Neural cell (in vitro differentiated cells): ENCODE measurements around the gene PHLDA2. TPM values are rescaled to one million over a fixed set of nuclear protein-coding genes. Genes with fewer than 3 reads are reported as not detected.

Experiments
- H2AFZ ChIP-seq: fragments of 200-600, 300-800 bp; sonication (generic), shearing (Covaris generic); 2 replicates; pipeline ENCODE4 v1.6.0; 2014; ENCODE audit warnings: low read depth, mild to moderate bottlenecking, antibody characterized with exemption, low read length, moderate library complexity
- H3F3A ChIP-seq: fragments of 200-600 bp; shearing (Covaris generic); 2 replicates; pipeline ENCODE4 v1.6.1; 2016; ENCODE audit warnings: mild to moderate bottlenecking, moderate library complexity, mixed read lengths, antibody characterized with exemption, low read length; ENCODE audit not compliant: insufficient read depth, poor library complexity, severe bottlenecking
- H3K27ac ChIP-seq: fragments of 200-600, 300-800 bp; sonication (generic), shearing (Covaris generic); 2 replicates; pipeline ENCODE4 v1.5.1; 2014; ENCODE audit warnings: mild to moderate bottlenecking, low read length, moderate library complexity
- H3K27me3 ChIP-seq: fragments of 300-800, 200-600 bp; sonication (generic), shearing (Covaris generic); 2 replicates; pipeline ENCODE4 v1.6.0; 2014; ENCODE audit warnings: mild to moderate bottlenecking, low read depth, low read length, moderate library complexity; ENCODE audit not compliant: insufficient read depth
- H3K36me3 ChIP-seq: fragments of 300-800, 200-600 bp; sonication (generic), shearing (Covaris generic); 2 replicates; pipeline ENCODE4 v1.5.1; 2014; ENCODE audit warnings: mild to moderate bottlenecking, antibody characterized with exemption, low read length, moderate library complexity; ENCODE audit not compliant: insufficient read depth
- H3K4me2 ChIP-seq: fragments of 300-800, 200-600 bp; sonication (generic), shearing (Covaris generic); 2 replicates; pipeline ENCODE4 v1.6.0; 2014; ENCODE audit warnings: mild to moderate bottlenecking, low read length
- H3K4me3 ChIP-seq: fragments of 300-800, 200-600 bp; sonication (generic), shearing (Covaris generic); 2 replicates; pipeline ENCODE4 v1.5.1; 2014; ENCODE audit warnings: mild to moderate bottlenecking, low read length, moderate library complexity
- H3K79me2 ChIP-seq: fragments of 200-600 bp; shearing (Covaris generic); replicated peaks from 2 replicates; pipeline ENCODE4 v1.6.0; 2014; ENCODE audit warnings: mild to moderate bottlenecking, low read length, moderate library complexity; ENCODE audit not compliant: insufficient read depth
- H3K9ac ChIP-seq: fragments of 300-800, 200-600 bp; sonication (generic), shearing (Covaris generic); 2 replicates; pipeline ENCODE4 v1.6.1; 2016; ENCODE audit warnings: mild to moderate bottlenecking, low read length, mixed read lengths
- H3K9me2 ChIP-seq: fragments of 200-600 bp; shearing (Covaris generic); 2 replicates; pipeline ENCODE4 v1.6.1; 2016; ENCODE audit warnings: mild to moderate bottlenecking, low read length, mixed read lengths; ENCODE audit not compliant: insufficient read depth
- H3K9me3 ChIP-seq: fragments of 200-600, 300-800 bp; sonication (generic), shearing (Covaris generic); 2 replicates; pipeline ENCODE4 v1.6.1; 2016; ENCODE audit warnings: mild to moderate bottlenecking, mixed run types, low read length, moderate library complexity, mixed read lengths
- H4K20me1 ChIP-seq: fragments of 200-600 bp; shearing (Covaris generic); 2 replicates; pipeline ENCODE4 v1.6.1; 2016; ENCODE audit warnings: mild to moderate bottlenecking, mixed run types; ENCODE audit not compliant: insufficient read depth
- CTCF ChIP-seq: fragments of 450-650 bp; IDR thresholded peaks from 2 replicates; pipeline ENCODE4 v1.5.1; 2014; ENCODE audit warnings: antibody characterized with exemption, mild to moderate bottlenecking, moderate library complexity; ENCODE audit not compliant: poor library complexity, severe bottlenecking
- EP300 ChIP-seq: fragments of 450-650 bp; conservative IDR thresholded peaks from 2 replicates; pipeline ENCODE4 v1.6.1; 2014; ENCODE audit warnings: antibody characterized with exemption, mild to moderate bottlenecking, moderate library complexity; ENCODE audit not compliant: poor library complexity, severe bottlenecking
- EZH2 ChIP-seq: fragments of 200-600, 300-800 bp; shearing (Covaris generic), sonication (generic); IDR thresholded peaks from 2 replicates; pipeline ENCODE4 v1.6.1; 2014; ENCODE audit warnings: antibody characterized with exemption, low read length, borderline replicate concordance, mild to moderate bottlenecking; ENCODE audit not compliant: insufficient read depth, poor library complexity, severe bottlenecking
- MXI1 ChIP-seq: fragments of 450-650 bp; conservative IDR thresholded peaks from 2 replicates; pipeline ENCODE4 v1.6.1; 2014; ENCODE audit warnings: antibody characterized with exemption, mild to moderate bottlenecking; ENCODE audit not compliant: poor library complexity, severe bottlenecking
- POLR2AphosphoS5 ChIP-seq: IDR thresholded peaks from 2 replicates; pipeline ENCODE4 v1.6.1; 2012
- RAD21 ChIP-seq: fragments of 450-650 bp; conservative IDR thresholded peaks from 2 replicates; pipeline ENCODE4 v1.6.1; 2014; ENCODE audit warnings: antibody characterized with exemption, mild to moderate bottlenecking, moderate library complexity
- REST ChIP-seq: IDR thresholded peaks from 2 replicates; pipeline ENCODE4 v1.6.1; 2012; ENCODE audit warnings: borderline replicate concordance
- SMC3 ChIP-seq: fragments of 450-650 bp; conservative IDR thresholded peaks from 2 replicates; pipeline ENCODE4 v1.6.1; 2014; ENCODE audit warnings: antibody characterized with exemption, mild to moderate bottlenecking, moderate library complexity; ENCODE audit not compliant: poor library complexity
- TAF1 ChIP-seq: IDR thresholded peaks from 2 replicates; pipeline ENCODE4 v1.6.1; 2012; ENCODE audit warnings: low read depth
- polyA plus RNA-seq: library from polyadenylated mRNA; depleted of rRNA; stranded (reverse); fragments of >200 nt; gene quantifications from 2 replicates; pipeline ENCODE4 v1.2.3, GENCODE V29; 2014

Gene PHLDA2
- polyA plus RNA-seq, 1 donor from 2014 or later: not detected

- Histone ChIP-seq H3K79me2 (peaks cover 10% of the 10 kb centered on the region), H3K27ac (no peak overlapping the region), H3K4me3 (no peak overlapping the region), H3K36me3 (no peaks in the 10 kb centered on the region), H3K9me2 (no peaks in the 10 kb centered on the region), H3F3A (no peaks in the 10 kb centered on the region), H2AFZ (no peak overlapping the region), H3K9ac (no peak overlapping the region), H3K4me2 (no peak overlapping the region), H3K9me3 (no peaks in the 10 kb centered on the region), H4K20me1 (no peaks in the 10 kb centered on the region), H3K27me3 (peaks cover 5% of the 10 kb centered on the region)
- TF ChIP-seq EP300 (no peak), EZH2 (no peak), TAF1 (no peak), POLR2AphosphoS5 (no peak), CTCF (no peak), RAD21 (no peak), REST (no peak), MXI1 (no peak), SMC3 (no peak)
These were observed 48.6 kb downstream of the PHLDA2 start for GRCh38 chr11:2880646-2881045.

- Histone ChIP-seq H4K20me1 (no peaks in the 10 kb centered on the region), H3K4me2 (no peak overlapping the region), H2AFZ (no peak overlapping the region), H3K79me2 (peaks cover 9% of the 10 kb centered on the region), H3K36me3 (no peaks in the 10 kb centered on the region), H3F3A (no peaks in the 10 kb centered on the region), H3K4me3 (no peak overlapping the region), H3K9me2 (no peaks in the 10 kb centered on the region), H3K9ac (no peak overlapping the region), H3K27me3 (no peaks in the 10 kb centered on the region), H3K27ac (no peak overlapping the region), H3K9me3 (peaks cover 5% of the 10 kb centered on the region)
- TF ChIP-seq CTCF (no peak), RAD21 (no peak), MXI1 (no peak), SMC3 (no peak), EZH2 (no peak), EP300 (no peak), TAF1 (no peak), POLR2AphosphoS5 (no peak), REST (no peak)
These were observed 50.4 kb downstream of the PHLDA2 start for GRCh38 chr11:2878782-2879181.
